A673 (cell line): ENCODE data around the gene NOP58. TPM values are rescaled to one million over a fixed set of nuclear protein-coding genes. Genes with fewer than 3 reads are reported as not detected.

Source experiments
- BruUV-seq: library from RNA; stranded (reverse); fragments of 400-500 nt; replicated peaks from 2 replicates; lab custom pipeline; 2021; lab: Mats Ljungman, UMichigan
- CTCF ChIA-PET: fragments of 300-600 bp; sonication (Branson Sonifier 250); formaldehyde crosslinking; loops from one replicate; lab custom pipeline; 2022; ENCODE audit warnings: antibody characterized with exemption; lab: Charles Lee
- POLR2A ChIA-PET: fragments of 300-600 bp; sonication (Branson Sonifier 250); formaldehyde crosslinking; loops from one replicate; lab custom pipeline; 2022; ENCODE audit warnings: antibody characterized with exemption; ENCODE audit not compliant: low non-redundant PET; lab: Charles Lee
- DNase-seq: peaks from one replicate; pipeline ENCODE4 v3.0.0-alpha.2; 2015; ENCODE audit warnings: low spot score
- H3K27ac ChIP-seq: fragments of 200-600 bp; sonication (generic); 2 replicates; pipeline ENCODE4 v1.5.1; 2016; ENCODE audit warnings: mixed run types, low read depth, mild to moderate bottlenecking, mixed read lengths, antibody characterized with exemption, low read length; ENCODE audit not compliant: poor library complexity, severe bottlenecking
- H3K27me3 ChIP-seq: fragments of 200-600 bp; sonication (generic); replicated peaks from 2 replicates; pipeline ENCODE4 v1.6.1; 2017; ENCODE audit warnings: mixed run types, low read depth, mild to moderate bottlenecking, mixed read lengths, antibody characterized with exemption, low read length; ENCODE audit not compliant: insufficient read depth, poor library complexity
- H3K36me3 ChIP-seq: fragments of 200-600 bp; sonication (generic); 2 replicates; pipeline ENCODE4 v1.6.1; 2016; ENCODE audit warnings: mixed run types, mild to moderate bottlenecking, mixed read lengths, antibody characterized with exemption, low read length; ENCODE audit not compliant: insufficient read depth, poor library complexity, severe bottlenecking
- H3K4me1 ChIP-seq: fragments of 200-600 bp; sonication (generic); 2 replicates; pipeline ENCODE4 v1.6.1; 2017; ENCODE audit warnings: mixed run types, mild to moderate bottlenecking, mixed read lengths, antibody characterized with exemption, low read length; ENCODE audit not compliant: insufficient read depth, poor library complexity, severe bottlenecking
- H3K4me3 ChIP-seq: fragments of 200-600 bp; sonication (generic); 2 replicates; pipeline ENCODE4 v1.5.1; 2016; ENCODE audit warnings: low read depth, mixed run types, mild to moderate bottlenecking, mixed read lengths, low read length; ENCODE audit not compliant: poor library complexity, severe bottlenecking
- H3K9me3 ChIP-seq: fragments of 200-600 bp; sonication (generic); 2 replicates; pipeline ENCODE4 v1.6.1; 2016; ENCODE audit warnings: mixed run types, low read depth, mild to moderate bottlenecking, mixed read lengths, antibody characterized with exemption, low read length; ENCODE audit not compliant: poor library complexity, severe bottlenecking
- CTCF ChIP-seq: fragments of 300-800, 200-600 bp; sonication (generic); conservative IDR thresholded peaks from 2 replicates; pipeline ENCODE4 v1.5.1; 2017; ENCODE audit warnings: low read depth, mild to moderate bottlenecking, antibody characterized with exemption, low read length, moderate library complexity, mixed read lengths
- EZH2 ChIP-seq: fragments of 200-600 bp; sonication (generic); IDR thresholded peaks from 2 replicates; pipeline ENCODE4 v1.6.1; 2017; ENCODE audit warnings: borderline replicate concordance, low read depth, mild to moderate bottlenecking, mixed read lengths, antibody characterized with exemption, low read length; ENCODE audit not compliant: poor library complexity, severe bottlenecking
- intact Hi-C: fragments of 100-400 bp; cut with micrococcal nuclease; formaldehyde crosslinking; loops from one replicate; pipeline ENCODE4 v1.10.0; 2022; ENCODE audit not compliant: unreplicated experiment
- total RNA-seq: library from RNA; stranded (reverse); gene quantifications from 2 replicates; pipeline ENCODE4 v1.2.3, GENCODE V29; 2021

NOP58 gene
- total RNA-seq, 1 experiment from 2014 or later = 181 TPM

GRCh38 chr2:202327858-202328257 is 62.3 kb downstream of the NOP58 start:
- no peaks in the 10 kb centered on the region for H3K27me3 ChIP-seq
- H3K4me3 ChIP-seq = no peak overlapping the region
- BruUV-seq = no TSS peak
- intact Hi-C loops = no loop called here
- no peaks in the 10 kb centered on the region for H3K4me1 ChIP-seq
- ChIA-PET CTCF (no interaction called here), POLR2A (no interaction called here)
- no peak for TF ChIP-seq CTCF
- no peak for TF ChIP-seq EZH2
- H3K9me3 ChIP-seq = no peaks in the 10 kb centered on the region
- no peaks in the 10 kb centered on the region for H3K36me3 ChIP-seq
- H3K27ac ChIP-seq = no peak overlapping the region
- no peak for DNase-seq

- no peaks in the 10 kb centered on the region for H3K9me3 ChIP-seq
- no peaks in the 10 kb centered on the region for H3K36me3 ChIP-seq
- ChIA-PET CTCF (no interaction called here), POLR2A (no interaction called here)
- TF ChIP-seq CTCF (no peak), EZH2 (no peak)
- H3K27ac ChIP-seq = no peak overlapping the region
- intact Hi-C loops = no loop called here
- no peak overlapping the region for H3K4me3 ChIP-seq
- DNase-seq = peak; percentile 45
- no peaks in the 10 kb centered on the region for H3K27me3 ChIP-seq
- peaks cover 17% of the 10 kb centered on the region for H3K4me1 ChIP-seq
- BruUV-seq = no TSS peak
These were observed 70.4 kb downstream of the NOP58 start for GRCh38 chr2:202335791-202336467.

- POLR2A ChIA-PET = no interaction called here
- CTCF ChIA-PET = no interaction called here
- no peak overlapping the region for H3K4me3 ChIP-seq
- no peaks in the 10 kb centered on the region for H3K36me3 ChIP-seq
- intact Hi-C loops = no loop called here
- H3K4me1 ChIP-seq = peaks cover 17% of the 10 kb centered on the region
- no peaks in the 10 kb centered on the region for H3K9me3 ChIP-seq
- no peak overlapping the region for H3K27ac ChIP-seq
- no peak for TF ChIP-seq EZH2
- TF ChIP-seq CTCF = no peak
- no TSS peak for BruUV-seq
- no peak for DNase-seq
- H3K27me3 ChIP-seq = no peaks in the 10 kb centered on the region
These were observed 71.6 kb downstream of the NOP58 start for GRCh38 chr2:202337151-202337550.
